Activated B cell treated with CpG ODN at 0.5 μM for 24 hours (primary cell): ENCODE results near the gene LRRC30. TPM values are rescaled to one million over a fixed set of nuclear protein-coding genes. Genes with fewer than 3 reads are reported as not detected.
"Not testable (repeated sequence)": the region's sequence is repeated elsewhere in the genome, so short reads cannot be mapped to it uniquely, and the experiment has no call there.

Experiments used
- ATAC-seq: fragments of 200-7000 bp; cut with Tn5 transposase; one replicate; pipeline ENCODE4 v1.10.0; 2021; ENCODE audit warnings: low read depth, mild to moderate bottlenecking, moderate library complexity
- CTCF ChIA-PET: fragments of 350-600 bp; sonication (Branson Sonifier 250); formaldehyde crosslinking; loops from one replicate; lab custom pipeline; 2021; ENCODE audit warnings: antibody characterized with exemption; lab: Charles Lee
- POLR2A ChIA-PET: fragments of 350-600 bp; sonication (Branson Sonifier 250); formaldehyde crosslinking; loops from one replicate; lab custom pipeline; 2021; ENCODE audit warnings: antibody characterized with exemption; lab: Charles Lee
- DNase-seq: peaks from one replicate; pipeline ENCODE4 v3.0.0; 2022
- H3K27ac Mint-ChIP-seq: one replicate; pipeline ENCODE4 v1.8.0; 2020; ENCODE audit warnings: mixed read lengths
- H3K27me3 Mint-ChIP-seq: one replicate; pipeline ENCODE4 v1.8.0; 2021; ENCODE audit warnings: mixed read lengths
- H3K36me3 Mint-ChIP-seq: one replicate; pipeline ENCODE4 v1.8.0; 2021; ENCODE audit warnings: low read depth, mixed read lengths
- H3K4me1 Mint-ChIP-seq: one replicate; pipeline ENCODE4 v1.8.0; 2021; ENCODE audit warnings: mixed read lengths
- H3K4me3 Mint-ChIP-seq: one replicate; pipeline ENCODE4 v1.8.0; 2020; ENCODE audit warnings: mild to moderate bottlenecking, mixed read lengths
- H3K9me3 Mint-ChIP-seq: one replicate; pipeline ENCODE4 v1.8.0; 2020; ENCODE audit warnings: mixed read lengths
- intact Hi-C: fragments of 100-400 bp; cut with micrococcal nuclease; formaldehyde crosslinking; loops from one replicate; pipeline ENCODE4 v1.15.1; 2024
- total RNA-seq: library from RNA; stranded (reverse); gene quantifications from 2 replicates; pipeline ENCODE4 v1.2.3, GENCODE V29; 2022
- TF ChIP-seq, protein P1 (sequence below): fragments of 200-600 bp; IDR thresholded peaks from one replicate; pipeline ENCODE4 v1.8.0; 2022; ENCODE audit warnings: antibody characterized with exemption, mild to moderate bottlenecking

LRRC30 gene
- total RNA-seq, 1 donor from 2014 or later, result not detected

DNA sequence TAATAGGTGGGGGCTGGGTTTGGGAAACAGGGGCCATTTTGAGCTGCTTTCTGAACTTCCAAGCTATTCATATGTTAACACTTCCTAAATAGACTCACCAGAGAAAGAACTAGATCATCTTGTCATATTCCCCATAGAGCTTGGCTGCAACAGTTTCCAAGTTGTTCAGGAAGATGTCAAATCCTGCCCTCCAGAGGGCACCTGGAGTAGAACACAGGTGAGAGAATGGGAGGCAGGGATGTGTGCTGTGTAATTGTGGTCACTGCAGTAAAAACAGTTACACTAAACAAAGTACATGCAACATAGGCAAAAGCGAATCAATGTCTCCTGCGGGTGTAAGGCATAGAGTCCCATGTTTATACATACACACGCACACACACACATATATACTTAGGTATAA, 34.5 kb upstream of the LRRC30 start:
- no peak overlapping the region for H3K27ac Mint-ChIP-seq
- POLR2A ChIA-PET, result no interaction called here
- H3K36me3 Mint-ChIP-seq, result no peaks in the 10 kb centered on the region
- no peak for DNase-seq
- ATAC-seq, result no peak
- intact Hi-C loops, result no loop called here
- H3K4me3 Mint-ChIP-seq, result no peak overlapping the region
- TF ChIP-seq, protein P1, sequence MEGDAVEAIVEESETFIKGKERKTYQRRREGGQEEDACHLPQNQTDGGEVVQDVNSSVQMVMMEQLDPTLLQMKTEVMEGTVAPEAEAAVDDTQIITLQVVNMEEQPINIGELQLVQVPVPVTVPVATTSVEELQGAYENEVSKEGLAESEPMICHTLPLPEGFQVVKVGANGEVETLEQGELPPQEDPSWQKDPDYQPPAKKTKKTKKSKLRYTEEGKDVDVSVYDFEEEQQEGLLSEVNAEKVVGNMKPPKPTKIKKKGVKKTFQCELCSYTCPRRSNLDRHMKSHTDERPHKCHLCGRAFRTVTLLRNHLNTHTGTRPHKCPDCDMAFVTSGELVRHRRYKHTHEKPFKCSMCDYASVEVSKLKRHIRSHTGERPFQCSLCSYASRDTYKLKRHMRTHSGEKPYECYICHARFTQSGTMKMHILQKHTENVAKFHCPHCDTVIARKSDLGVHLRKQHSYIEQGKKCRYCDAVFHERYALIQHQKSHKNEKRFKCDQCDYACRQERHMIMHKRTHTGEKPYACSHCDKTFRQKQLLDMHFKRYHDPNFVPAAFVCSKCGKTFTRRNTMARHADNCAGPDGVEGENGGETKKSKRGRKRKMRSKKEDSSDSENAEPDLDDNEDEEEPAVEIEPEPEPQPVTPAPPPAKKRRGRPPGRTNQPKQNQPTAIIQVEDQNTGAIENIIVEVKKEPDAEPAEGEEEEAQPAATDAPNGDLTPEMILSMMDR, result no peak
- no peaks in the 10 kb centered on the region for H3K9me3 Mint-ChIP-seq
- no peaks in the 10 kb centered on the region for H3K4me1 Mint-ChIP-seq
- no peaks in the 10 kb centered on the region for H3K27me3 Mint-ChIP-seq
- CTCF ChIA-PET, result no interaction called here

DNA sequence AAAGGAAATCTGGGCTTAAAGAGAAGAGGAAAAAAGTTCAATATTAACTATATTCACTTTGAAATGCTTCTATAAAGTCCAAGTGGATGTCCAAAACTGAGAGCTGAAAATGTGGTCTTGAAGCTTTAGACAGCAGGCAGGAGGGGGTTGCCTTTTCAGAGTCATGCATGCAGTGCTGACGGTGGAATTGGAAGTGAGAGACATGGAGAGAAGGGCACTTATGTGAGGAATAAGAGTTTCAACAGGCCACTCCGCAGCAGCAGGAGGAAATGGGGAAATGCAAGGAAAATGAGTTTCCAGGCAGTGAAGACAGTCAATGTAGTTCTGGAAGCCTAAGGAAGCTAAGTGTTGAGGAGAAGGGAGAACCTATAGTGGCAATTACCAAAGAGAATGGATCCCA, 33.0 kb upstream of the LRRC30 start:
- intact Hi-C loops, result no loop called here
- no peak overlapping the region for H3K4me3 Mint-ChIP-seq
- CTCF ChIA-PET, result no interaction called here
- H3K4me1 Mint-ChIP-seq, result no peaks in the 10 kb centered on the region
- ATAC-seq (no peak), DNase-seq (no peak)
- POLR2A ChIA-PET, result interaction anchor here (0.7 kb wide), 1 partner anchor 38 kb away, joined by 3 read pairs; no protein-coding TSS in a partner anchor
- peaks cover 2% of the 10 kb centered on the region for H3K9me3 Mint-ChIP-seq
- no peaks in the 10 kb centered on the region for H3K36me3 Mint-ChIP-seq
- no peak overlapping the region for H3K27ac Mint-ChIP-seq
- TF ChIP-seq, protein P1, result no peak
- H3K27me3 Mint-ChIP-seq, result no peaks in the 10 kb centered on the region

DNA sequence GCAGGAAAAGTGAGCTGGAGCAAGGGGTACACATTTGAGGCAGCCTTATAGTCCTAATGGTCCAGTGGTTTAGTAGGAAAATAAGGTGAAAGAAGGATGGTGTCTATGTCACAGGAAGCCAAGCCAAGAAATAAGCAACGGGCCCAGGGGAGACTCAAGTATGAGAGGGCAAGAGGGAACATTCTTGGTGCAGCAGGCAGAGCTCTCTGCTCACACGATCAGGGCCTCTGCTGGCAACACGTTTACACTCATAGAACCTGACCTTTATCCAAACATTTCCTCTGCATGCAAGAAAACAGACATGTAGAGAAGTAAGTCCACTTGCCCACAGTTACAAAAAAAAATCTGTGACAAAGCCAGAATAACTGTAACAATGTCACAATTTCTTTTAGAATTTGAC, 32.6 kb upstream of the LRRC30 start:
- no peaks in the 10 kb centered on the region for H3K4me1 Mint-ChIP-seq
- peaks cover 2% of the 10 kb centered on the region for H3K9me3 Mint-ChIP-seq
- intact Hi-C loops, result no loop called here
- ChIA-PET CTCF (no interaction called here), POLR2A (interaction anchor here (0.7 kb wide), 1 partner anchor 37 kb away, joined by 3 read pairs; no protein-coding TSS in a partner anchor)
- TF ChIP-seq, protein P1, result no peak
- H3K27ac Mint-ChIP-seq, result no peak overlapping the region
- H3K4me3 Mint-ChIP-seq, result no peak overlapping the region
- DNase-seq, result no peak
- no peaks in the 10 kb centered on the region for H3K36me3 Mint-ChIP-seq
- H3K27me3 Mint-ChIP-seq, result no peaks in the 10 kb centered on the region
- no peak for ATAC-seq

DNA sequence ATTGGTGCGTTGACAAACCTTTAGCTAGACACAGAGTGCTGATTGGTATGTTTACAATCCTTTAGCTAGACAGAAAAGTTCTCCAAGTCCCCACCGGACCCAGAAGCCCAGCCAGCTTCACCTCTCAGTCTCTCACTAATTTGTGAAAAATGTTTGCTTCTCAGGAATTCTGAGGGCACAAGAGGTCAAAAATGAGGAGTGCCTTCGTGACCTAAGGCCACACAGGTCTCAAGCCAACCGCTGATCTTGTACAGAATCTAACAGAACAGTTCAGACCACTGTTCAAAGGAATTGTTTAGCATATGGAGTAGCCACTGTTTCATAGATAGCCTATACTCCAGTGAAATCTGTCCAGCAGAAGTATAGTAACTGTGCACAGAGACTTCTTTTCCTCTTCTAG, 29.8 kb upstream of the LRRC30 start:
- no peaks in the 10 kb centered on the region for H3K27me3 Mint-ChIP-seq
- TF ChIP-seq, protein P1, result no peak
- no peaks in the 10 kb centered on the region for H3K4me1 Mint-ChIP-seq
- ChIA-PET POLR2A (no interaction called here), CTCF (no interaction called here)
- DNase-seq (no peak), ATAC-seq (no peak)
- H3K36me3 Mint-ChIP-seq, result no peaks in the 10 kb centered on the region
- no peak overlapping the region for H3K27ac Mint-ChIP-seq
- intact Hi-C loops, result no loop called here
- peaks cover 2% of the 10 kb centered on the region for H3K9me3 Mint-ChIP-seq
- H3K4me3 Mint-ChIP-seq, result no peak overlapping the region

DNA sequence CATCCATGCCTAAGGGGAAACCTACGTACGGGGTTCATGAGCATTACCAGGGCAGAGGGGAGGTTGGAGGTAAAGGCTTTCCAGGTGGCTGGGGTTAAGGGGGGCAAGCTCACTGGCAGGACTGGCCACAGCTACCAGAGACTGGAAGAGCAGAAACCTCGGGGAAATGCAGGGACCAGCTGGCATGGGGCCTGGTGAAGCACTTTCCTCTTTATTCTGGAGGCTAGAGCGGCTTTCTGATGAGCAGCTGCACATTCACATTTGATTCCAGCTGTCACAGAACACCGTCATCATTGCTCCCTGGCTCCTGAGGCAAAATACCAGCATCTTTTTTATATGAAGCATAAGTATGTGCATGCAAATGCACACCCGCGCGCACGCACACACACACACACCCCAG, 28.7 kb upstream of the LRRC30 start:
- intact Hi-C loops, result no loop called here
- Mint-ChIP-seq H3K36me3 (no peaks in the 10 kb centered on the region), H3K27me3 (no peaks in the 10 kb centered on the region), H3K4me3 (no peak overlapping the region), H3K9me3 (peaks cover 2% of the 10 kb centered on the region), H3K27ac (no peak overlapping the region), H3K4me1 (no peaks in the 10 kb centered on the region)
- POLR2A ChIA-PET, result no interaction called here
- ATAC-seq (no peak), DNase-seq (no peak)
- CTCF ChIA-PET, result no interaction called here
- TF ChIP-seq, protein P1, result no peak

DNA sequence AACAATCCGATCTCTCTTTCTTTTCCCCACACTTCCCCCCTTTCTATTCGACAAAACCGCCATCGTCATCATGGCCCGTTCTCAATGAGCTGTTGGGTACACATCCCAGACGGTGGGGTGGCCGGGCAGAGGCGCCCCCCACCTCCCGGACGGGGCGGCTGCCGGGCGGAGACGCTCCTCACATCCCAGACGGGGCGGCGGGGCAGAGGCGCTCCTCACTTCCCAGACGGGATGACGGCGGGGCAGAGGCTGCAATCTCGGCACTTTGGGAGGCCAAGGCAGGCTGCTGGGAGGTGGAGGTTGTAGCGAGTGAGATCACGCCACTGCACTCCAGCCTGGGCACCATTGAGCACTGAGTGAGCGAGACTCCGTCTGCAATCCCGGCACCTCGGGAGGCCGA, 27.3 kb upstream of the LRRC30 start:
- H3K27ac Mint-ChIP-seq, DNase-seq, ATAC-seq, intact Hi-C loops, H3K9me3 Mint-ChIP-seq, POLR2A ChIA-PET, H3K4me1 Mint-ChIP-seq, CTCF ChIA-PET, H3K4me3 Mint-ChIP-seq, H3K27me3 Mint-ChIP-seq, H3K36me3 Mint-ChIP-seq: not testable (repeated sequence)
